K562 (cell line): ENCODE results near the gene QSOX2. TPM values are rescaled to one million over a fixed set of nuclear protein-coding genes. Genes with fewer than 3 reads are reported as not detected.

Experiments used
- E4F1 ChIP-seq: fragments of 250-450 bp; sonication (Bioruptor Pico); IDR thresholded peaks from 2 replicates; pipeline ENCODE4 v1.5.0; 2021; ENCODE audit warnings: mild to moderate bottlenecking, borderline replicate concordance
- ERF ChIP-seq: fragments of 450-650 bp; formaldehyde crosslinking; IDR thresholded peaks from 2 replicates; pipeline ENCODE4 v1.4.0; 2020; ENCODE audit warnings: mild to moderate bottlenecking, mixed read lengths
- MAFG ChIP-seq: fragments of 450-650 bp; conservative IDR thresholded peaks from 2 replicates; pipeline ENCODE4 v1.6.1; 2016; ENCODE audit warnings: missing genetic modification characterization, missing compliant biosample characterization
- MNT ChIP-seq, 2 experiments: fragments of 450-650 bp; conservative IDR thresholded peaks; 2 replicates each; pipeline ENCODE4 v1.6.1; 2017; ENCODE audit warnings: mild to moderate bottlenecking in 2 of 2, moderate library complexity in 2 of 2
- PTBP1 ChIP-seq: fragments of 200-400 bp; formaldehyde crosslinking; IDR thresholded peaks from 2 replicates; pipeline ENCODE4 v1.6.1; 2017; ENCODE audit warnings: low read depth, low read length
- RAD21 ChIP-seq, 2 experiments: fragments of 250-450 bp in 1 of 2; fragments of 450-650 bp in 1 of 2; sonication (Bioruptor Pico) in 1 of 2; formaldehyde crosslinking in 1 of 2; IDR thresholded peaks in 1 of 2; conservative IDR thresholded peaks in 1 of 2; 2 replicates each; pipeline versions ENCODE4 v1.4.0 to v1.8.0; 2020 to 2022; ENCODE audit warnings: mild to moderate bottlenecking in 2 of 2, moderate library complexity in 1 of 2
- SMARCA5 ChIP-seq: fragments of 450-650 bp; IDR thresholded peaks from 2 replicates; pipeline ENCODE4 v1.6.1; 2016
- TEAD1 ChIP-seq, 2 experiments: fragments of 450-650 bp in 1 of 2; sonication (generic) in 1 of 2; formaldehyde crosslinking; IDR thresholded peaks; 2 replicates each; pipeline versions ENCODE4 v1.4.0 to v1.8.0; 2020 to 2022; ENCODE audit warnings: mild to moderate bottlenecking in 2 of 2, missing genetic modification reagents in 1 of 2
- TGIF2 ChIP-seq: sonication (generic); formaldehyde crosslinking; IDR thresholded peaks from 2 replicates; pipeline ENCODE4 v1.8.1; 2022; ENCODE audit warnings: mild to moderate bottlenecking, missing genetic modification reagents, moderate library complexity
- ZBTB17 ChIP-seq: fragments of 450-650 bp; formaldehyde crosslinking; IDR thresholded peaks from 2 replicates; pipeline ENCODE4 v1.4.0; 2020; ENCODE audit warnings: mild to moderate bottlenecking
- ZKSCAN1 ChIP-seq: fragments of 150-350 bp; IDR thresholded peaks from 2 replicates; pipeline ENCODE4 v1.6.1; 2016; ENCODE audit warnings: low read depth, low read length
- ZNF140 ChIP-seq: fragments of 250-450 bp; sonication (Bioruptor Pico); IDR thresholded peaks from 2 replicates; pipeline ENCODE4 v1.8.0; 2021; ENCODE audit warnings: moderate library complexity, mild to moderate bottlenecking, inconsistent platforms
- ZNF165 ChIP-seq: fragments of 250-450 bp; sonication (Bioruptor Pico); IDR thresholded peaks from 2 replicates; pipeline ENCODE4 v1.4.0; 2020; ENCODE audit warnings: borderline replicate concordance
- ZNF518B ChIP-seq: fragments of 250-450 bp; sonication (Bioruptor Pico); IDR thresholded peaks from 2 replicates; pipeline ENCODE4 v1.5.0; 2021; ENCODE audit warnings: mild to moderate bottlenecking, moderate library complexity
- ZNF583 ChIP-seq: fragments of 250-450 bp; sonication (Bioruptor Pico); IDR thresholded peaks from 2 replicates; pipeline ENCODE4 v1.4.0; 2020
- polyA plus RNA-seq, 8 experiments: library from polyadenylated mRNA; depleted of rRNA in 4 of 8; stranded (reverse) in 5 of 8; unstranded in 3 of 8; fragments of >200 nt; fragmentation: Nextera tagmentation in 2 of 8; fragmentation: Illumina TruSeq in 1 of 8; extraction: Ambion mirVana in 2 of 8; extraction: Trizol in 1 of 8; gene quantifications; 2 replicates each; pipeline versions ENCODE4 v1.2.1 to v1.2.3, GENCODE V29; 2011 to 2014; ENCODE audit warnings: inconsistent platforms in 1 of 8, missing spikeins in 1 of 8
- total RNA-seq, 7 experiments: library from RNA; depleted of rRNA in 6 of 7; stranded (reverse); fragments of >200 nt in 6 of 7; fragmentation: Illumina TruSeq in 2 of 7; extraction: Trizol in 2 of 7; gene quantifications; 2 replicates each; pipeline versions ENCODE4 v1.2.1 to v1.2.3, GENCODE V29; 2011 to 2021; ENCODE audit warnings: low replicate concordance in 1 of 7
- TF ChIP-seq, protein P1 (sequence below): fragments of 250-450 bp; sonication (Bioruptor Pico); IDR thresholded peaks from 2 replicates; pipeline ENCODE4 v1.5.1; 2021; ENCODE audit warnings: mild to moderate bottlenecking
- TF ChIP-seq, protein P2 (sequence below): sonication (generic); formaldehyde crosslinking; IDR thresholded peaks from 2 replicates; pipeline ENCODE4 v1.8.0; 2022; ENCODE audit warnings: missing genetic modification reagents, mild to moderate bottlenecking, borderline replicate concordance

The QSOX2 gene
- total and polyA plus RNA-seq, 9 of the 15 experiments (the other 6 are each of a cell fraction or from before 2014, with no cell fraction given): 0.51 to 23.7 (median 12.7) TPM

- no peak for TF ChIP-seq ZNF518B (CRISPR knock-in tag)
- peak; percentile 93 for TF ChIP-seq SMARCA5
- TF ChIP-seq, protein P1, sequence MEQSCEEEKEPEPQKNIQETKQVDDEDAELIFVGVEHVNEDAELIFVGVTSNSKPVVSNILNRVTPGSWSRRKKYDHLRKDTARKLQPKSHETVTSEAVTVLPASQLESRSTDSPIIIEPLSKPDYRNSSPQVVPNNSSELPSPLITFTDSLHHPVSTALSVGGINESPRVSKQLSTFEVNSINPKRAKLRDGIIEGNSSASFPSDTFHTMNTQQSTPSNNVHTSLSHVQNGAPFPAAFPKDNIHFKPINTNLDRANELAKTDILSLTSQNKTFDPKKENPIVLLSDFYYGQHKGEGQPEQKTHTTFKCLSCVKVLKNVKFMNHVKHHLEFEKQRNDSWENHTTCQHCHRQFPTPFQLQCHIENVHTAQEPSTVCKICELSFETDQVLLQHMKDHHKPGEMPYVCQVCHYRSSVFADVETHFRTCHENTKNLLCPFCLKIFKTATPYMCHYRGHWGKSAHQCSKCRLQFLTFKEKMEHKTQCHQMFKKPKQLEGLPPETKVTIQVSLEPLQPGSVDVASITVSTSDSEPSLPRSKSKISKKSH (CRISPR knock-in tag): no peak
- TF ChIP-seq E4F1 (CRISPR knock-in tag): no peak
- no peak for TF ChIP-seq TGIF2 (CRISPR knock-in tag)
- TF ChIP-seq ZKSCAN1: 0 out of 2 replicates have a peak, but pooled peaks have one; percentile 21
- peak; percentile 75; the same call in 1 of the 2 replicates for TF ChIP-seq PTBP1
- peak; percentile 40 to 72 for TF ChIP-seq RAD21 (CRISPR knock-in tag; conservative IDR thresholded peaks at IDR 0.05 in 1 of 2, IDR thresholded peaks at IDR 0.05 in 1 of 2)
- TF ChIP-seq MNT (conservative IDR thresholded peaks at IDR 0.05): 0 out of 4 replicates have a peak, but pooled peaks of 1 of the 2 experiments have one; percentile 3
- no peak for TF ChIP-seq ERF (CRISPR knock-in tag)
- TF ChIP-seq TEAD1 (CRISPR knock-in tag; IDR thresholded peaks at IDR 0.05): peak in 1 of 2 experiments; percentile 27; a peak in 1 of 4 replicates
- TF ChIP-seq ZBTB17 (CRISPR knock-in tag): no peak
- TF ChIP-seq ZNF165 (CRISPR knock-in tag): no peak
- TF ChIP-seq ZNF140 (CRISPR knock-in tag): no peak
- TF ChIP-seq MAFG (tag): no peak
- TF ChIP-seq ZNF583 (CRISPR knock-in tag): no peak
- TF ChIP-seq, protein P2, sequence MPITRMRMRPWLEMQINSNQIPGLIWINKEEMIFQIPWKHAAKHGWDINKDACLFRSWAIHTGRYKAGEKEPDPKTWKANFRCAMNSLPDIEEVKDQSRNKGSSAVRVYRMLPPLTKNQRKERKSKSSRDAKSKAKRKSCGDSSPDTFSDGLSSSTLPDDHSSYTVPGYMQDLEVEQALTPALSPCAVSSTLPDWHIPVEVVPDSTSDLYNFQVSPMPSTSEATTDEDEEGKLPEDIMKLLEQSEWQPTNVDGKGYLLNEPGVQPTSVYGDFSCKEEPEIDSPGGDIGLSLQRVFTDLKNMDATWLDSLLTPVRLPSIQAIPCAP (CRISPR knock-in tag): no peak
Observed at GRCh38 chr9:136267261-136268111, 21.9 kb upstream of the QSOX2 start (continued).
